Right cardiac atrium (tissue), 5 donors: ENCODE results near the gene EPHA2. TPM values are rescaled to one million over a fixed set of nuclear protein-coding genes. Genes with fewer than 3 reads are reported as not detected.

Source experiments
- ATAC-seq, 2 donors: fragments of 200-7000 bp; cut with Tn5 transposase; one replicate each; pipeline versions ENCODE4 v1.8.0 to v1.9.1; 2020; ENCODE audit warnings: moderate library complexity in 2 of 2, mild to moderate bottlenecking in 1 of 2
- DNase-seq, 3 donors: peaks; one replicate each; pipeline ENCODE4 v3.0.0-alpha.2; 2020
- H3K27ac ChIP-seq: one replicate; pipeline ENCODE4 v1.5.1; 2013; ENCODE audit warnings: mild to moderate bottlenecking, low read length, control low read depth, moderate library complexity
- H3K27me3 ChIP-seq: one replicate; pipeline ENCODE4 v1.6.1; 2013; ENCODE audit not compliant: control insufficient read depth, insufficient read depth
- H3K4me1 ChIP-seq: one replicate; pipeline ENCODE4 v1.6.1; 2013; ENCODE audit warnings: low read length; ENCODE audit not compliant: control insufficient read depth, insufficient read depth
- H3K4me3 ChIP-seq: one replicate; pipeline ENCODE4 v1.5.1; 2013; ENCODE audit warnings: low read length, control low read depth
- H3K9me3 ChIP-seq: one replicate; pipeline ENCODE4 v1.6.1; 2013; ENCODE audit warnings: low read length; ENCODE audit not compliant: control insufficient read depth
- WGBS: extraction: QIAGEN DNeasy Blood & Tissue Kit; methylation state at CpG from one replicate; pipeline ENCODE4 v1.1.7; 2013; 5-methylcytosine and 5-hydroxymethylcytosine counted together
- intact Hi-C, 4 donors: fragments of 100-400 bp; cut with DNase I; formaldehyde crosslinking; loops; one replicate each; pipeline versions ENCODE4 v1.11.0 to v1.14.0; 2022 to 2023
- polyA plus RNA-seq: library from polyadenylated mRNA; stranded (reverse); fragments of 200-250 nt; gene quantifications from one replicate; pipeline ENCODE4 v1.2.3, GENCODE V29; 2013
- total RNA-seq, 4 donors: library from RNA; stranded (reverse); fragmentation: NEBNext Ultra II Directional; extraction: Animal tissue kit (Norgen Biotek cat#: 25700); gene quantifications; one replicate each; pipeline ENCODE4 v1.2.1, GENCODE V29; 2021
- donor health status: healthy with polysubstance abuse.
- donor health status: DM: no; HTN: yes; CAD: no.
- donor health status: DM: no; HTN: no; CAD: no.
- donor health status: DM: no; HTN: yes; CAD: no; lungs with severe emphysema.
- donor health status: DM: yes; HTN: yes; CAD: no.

EPHA2 gene
- total and polyA plus RNA-seq, 5 donors = 6.4 to 15.7 (median 8.9) TPM

DNA sequence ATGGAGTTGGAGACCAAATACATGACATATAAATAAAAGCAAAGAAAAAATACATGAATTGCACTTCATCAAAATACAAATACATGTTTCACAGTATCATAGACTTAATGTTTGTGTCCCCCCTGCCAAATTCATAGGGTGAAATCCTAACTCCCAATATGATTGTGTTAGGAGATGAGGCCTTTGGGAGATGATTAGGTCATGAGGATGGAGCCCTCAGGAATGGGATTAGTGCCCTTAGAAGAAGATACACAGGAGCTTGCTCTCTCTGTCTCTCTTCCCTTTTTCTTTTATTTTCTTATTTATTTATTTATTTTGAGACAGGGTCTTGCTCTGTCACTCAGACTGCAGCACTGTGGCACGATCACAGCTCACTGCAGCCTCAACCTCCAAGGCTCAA lies 56.5 kb downstream of the EPHA2 start:
- Histone ChIP-seq H3K27me3 (no peaks in the 10 kb centered on the region), H3K4me1 (no peaks in the 10 kb centered on the region), H3K9me3 (no peaks in the 10 kb centered on the region), H3K4me3 (no peak overlapping the region), H3K27ac (no peak overlapping the region)
- WGBS = 96% methylated on average over 1 of the region's 1 CpG
- intact Hi-C loops = no loop called here
- no peak for DNase-seq
- ATAC-seq = no peak

- H3K4me1 ChIP-seq = no peaks in the 10 kb centered on the region
- H3K9me3 ChIP-seq = no peaks in the 10 kb centered on the region
- ATAC-seq (peak in 1 of 2 donors; percentile 15), DNase-seq (peak in 1 of 3 donors; percentile 7)
- intact Hi-C loops = no loop called here
- H3K4me3 ChIP-seq = no peak overlapping the region
- WGBS = 60% methylated on average over 9 of the region's 9 CpGs
- H3K27me3 ChIP-seq = no peaks in the 10 kb centered on the region
- H3K27ac ChIP-seq = no peak overlapping the region
Observed at GRCh38 chr1:16095447-16095846, 60.4 kb downstream of the EPHA2 start.

- no peaks in the 10 kb centered on the region for H3K27me3 ChIP-seq
- H3K9me3 ChIP-seq = no peaks in the 10 kb centered on the region
- H3K4me3 ChIP-seq = no peak overlapping the region
- DNase-seq (no peak), ATAC-seq (no peak)
- intact Hi-C loops = no loop called here
- no peaks in the 10 kb centered on the region for H3K4me1 ChIP-seq
- H3K27ac ChIP-seq = no peak overlapping the region
- 95% methylated on average over 21 of the region's 21 CpGs for WGBS
Observed at GRCh38 chr1:16094453-16095158, 61.3 kb downstream of the EPHA2 start.

GRCh38 chr1:16093611-16094010 lies 62.3 kb downstream of the EPHA2 start:
- 69% methylated on average over 9 of the region's 9 CpGs for WGBS
- DNase-seq = no peak
- Histone ChIP-seq H3K27ac (no peak overlapping the region), H3K4me3 (no peak overlapping the region), H3K9me3 (no peaks in the 10 kb centered on the region), H3K27me3 (no peaks in the 10 kb centered on the region), H3K4me1 (no peaks in the 10 kb centered on the region)
- intact Hi-C loops = no loop called here
- ATAC-seq = no peak

GRCh38 chr1:16092923-16093511 lies 62.9 kb downstream of the EPHA2 start:
- 95% methylated on average over 9 of the region's 9 CpGs for WGBS
- no peak overlapping the region for H3K27ac ChIP-seq
- no peak overlapping the region for H3K4me3 ChIP-seq
- no peaks in the 10 kb centered on the region for H3K9me3 ChIP-seq
- no peaks in the 10 kb centered on the region for H3K4me1 ChIP-seq
- DNase-seq = no peak
- intact Hi-C loops = no loop called here
- no peak for ATAC-seq
- H3K27me3 ChIP-seq = no peaks in the 10 kb centered on the region

DNA sequence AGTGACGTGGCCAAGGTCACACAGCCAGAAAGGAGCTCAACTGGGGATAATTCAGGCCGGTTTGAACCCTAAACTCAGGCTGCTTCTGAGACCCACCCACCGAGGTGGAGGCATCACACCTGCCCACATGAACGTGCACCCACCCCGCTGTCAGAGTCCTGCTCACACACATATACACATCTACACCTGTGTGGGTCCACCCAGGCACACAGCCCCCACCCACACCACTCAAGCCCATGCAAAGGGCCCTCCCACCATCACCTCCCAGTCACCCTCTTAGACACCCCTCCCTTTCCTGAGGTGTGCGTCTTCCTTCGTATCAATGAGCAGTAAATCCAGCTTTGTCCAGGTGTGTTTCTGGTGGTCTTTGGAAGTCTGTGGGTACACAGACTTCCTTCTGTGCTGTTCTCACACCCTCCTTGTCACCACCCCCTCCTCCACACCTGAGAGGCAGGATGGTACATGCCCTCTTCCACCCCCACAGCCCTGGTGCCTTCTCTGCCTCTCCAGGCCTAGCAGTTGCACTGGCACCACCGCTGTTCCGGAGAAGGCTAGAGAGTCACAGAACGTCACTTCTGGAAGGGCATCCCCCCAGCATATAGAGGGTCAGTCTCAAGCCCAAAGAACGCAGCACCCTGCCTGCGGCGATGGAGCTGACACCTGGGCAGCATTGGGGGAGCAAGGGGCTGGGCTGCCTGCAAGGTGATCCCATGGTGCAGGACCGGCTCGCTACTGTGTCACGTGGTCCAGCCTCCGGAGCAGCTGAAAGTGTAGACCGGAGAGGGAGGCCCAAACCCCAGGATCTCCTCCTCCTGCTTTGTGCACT lies 63.6 kb downstream of the EPHA2 start:
- 90% methylated on average over 18 of the region's 18 CpGs for whole genome bisulfite sequencing
- ATAC-seq (no peak), DNase-seq (no peak)
- Histone ChIP-seq H3K9me3 (no peaks in the 10 kb centered on the region), H3K27me3 (no peaks in the 10 kb centered on the region), H3K27ac (no peak overlapping the region), H3K4me1 (no peaks in the 10 kb centered on the region), H3K4me3 (no peak overlapping the region)
- intact Hi-C loops = no loop called here

GRCh38 chr1:16091296-16091695 lies 64.6 kb downstream of the EPHA2 start:
- no peak for DNase-seq
- H3K4me1 ChIP-seq = no peaks in the 10 kb centered on the region
- H3K9me3 ChIP-seq = no peaks in the 10 kb centered on the region
- ATAC-seq = no peak
- no peak overlapping the region for H3K4me3 ChIP-seq
- no peaks in the 10 kb centered on the region for H3K27me3 ChIP-seq
- 86% methylated on average over 8 of the region's 8 CpGs for WGBS
- intact Hi-C loops = no loop called here
- H3K27ac ChIP-seq = no peak overlapping the region

GRCh38 chr1:16090076-16090826 lies 65.6 kb downstream of the EPHA2 start:
- no peak for ATAC-seq
- Histone ChIP-seq H3K4me1 (no peaks in the 10 kb centered on the region), H3K4me3 (no peak overlapping the region), H3K9me3 (no peaks in the 10 kb centered on the region), H3K27me3 (no peaks in the 10 kb centered on the region), H3K27ac (no peak overlapping the region)
- intact Hi-C loops = no loop called here
- no peak for DNase-seq
- WGBS = 80% methylated on average over 5 of the region's 5 CpGs

- Histone ChIP-seq H3K4me1 (no peaks in the 10 kb centered on the region), H3K4me3 (no peak overlapping the region), H3K27ac (no peak overlapping the region), H3K9me3 (no peaks in the 10 kb centered on the region), H3K27me3 (no peaks in the 10 kb centered on the region)
- intact Hi-C loops = loop anchor here in 1 of 4 donors (5.0 to 10.0 kb wide), 2 partner anchors 46 to 153 kb away; no protein-coding TSS in a partner anchor
- peak in 1 of 2 donors; percentile 19 for ATAC-seq
- no peak for DNase-seq
- 70% methylated on average over 9 of the region's 9 CpGs for WGBS
Observed at GRCh38 chr1:16088996-16089395, 66.9 kb downstream of the EPHA2 start.

- Histone ChIP-seq H3K4me3 (no peak overlapping the region), H3K4me1 (no peaks in the 10 kb centered on the region), H3K27ac (no peak overlapping the region), H3K27me3 (no peaks in the 10 kb centered on the region), H3K9me3 (no peaks in the 10 kb centered on the region)
- peak; percentile 30 to 42 for ATAC-seq
- no peak for DNase-seq
- intact Hi-C loops = loop anchor here in 1 of 4 donors (5.0 to 10.0 kb wide), 2 partner anchors 46 to 154 kb away; no protein-coding TSS in a partner anchor
- 78% methylated on average over 17 of the region's 17 CpGs for WGBS
Observed at GRCh38 chr1:16088351-16088911, 67.4 kb downstream of the EPHA2 start.
